ENCODE data around the gene SNAPC3. TPM values are rescaled to one million over a fixed set of nuclear protein-coding genes. Genes with fewer than 3 reads are reported as not detected.
"Not testable (repeated sequence)": the region's sequence is repeated elsewhere in the genome, so short reads cannot be mapped to it uniquely, and the experiment has no call there.

SNAPC3 gene
- total and polyA plus RNA-seq, 2 donors (not counting 3 experiments of a cell fraction or from before 2014, with no cell fraction given), result 15.2 to 32.6 TPM

- no peaks in the 10 kb centered on the region for H3K79me2 ChIP-seq (ENCODE audit: control insufficient read depth, insufficient read depth, low read length)
- H3K9me1 ChIP-seq (replicated peaks; ENCODE audit: control insufficient read depth, extremely low read depth, insufficient read depth, low read length), result no peaks in the 10 kb centered on the region
- H3K4me1 ChIP-seq (ENCODE audit: control insufficient read depth, extremely low read depth, insufficient read depth, low read length), result no peaks in the 10 kb centered on the region
- H3K4me2 ChIP-seq (ENCODE audit: insufficient read depth, low read length), result no peak overlapping the region
- no peak for FAIRE-seq
- no peak overlapping the region for H3K4me3 ChIP-seq (replicated peaks in 1 of 3; ENCODE audit: insufficient read depth in 1 of 3, low read depth in 1 of 3, low read length in 3 of 3)
- H3K27ac ChIP-seq (ENCODE audit: insufficient read depth, low read depth, low read length), result no peak overlapping the region
- H2AFZ ChIP-seq (ENCODE audit: low read depth, low read length), result no peak overlapping the region
- no peaks in the 10 kb centered on the region for H3K36me3 ChIP-seq (ENCODE audit: control insufficient read depth in 2 of 2, extremely low read depth in 1 of 2, insufficient read depth in 2 of 2, low read length in 2 of 2)
- DNase-seq (ENCODE audit: low read depth, low spot score), result no peak
- TF ChIP-seq MAX (IDR thresholded peaks at IDR 0.05; ENCODE audit: insufficient read depth, insufficient read length) (no peak), CTCF (IDR thresholded peaks at IDR 0.05; ENCODE audit: extremely low read depth in 1 of 2, insufficient read depth in 1 of 2, low read depth in 1 of 2, low read length in 2 of 2) (no peak), POLR2AphosphoS5 (IDR thresholded peaks at IDR 0.05; ENCODE audit: insufficient read depth, low read depth, low read length) (no peak), POLR2A (IDR thresholded peaks at IDR 0.05; ENCODE audit: low read depth, low read length) (no peak), EZH2 (IDR thresholded peaks at IDR 0.05; ENCODE audit: borderline replicate concordance, low read depth, low read length, severe bottlenecking) (no peak), FOS (IDR thresholded peaks at IDR 0.05; ENCODE audit: borderline replicate concordance, insufficient read depth, low read length) (no peak), MYC (IDR thresholded peaks at IDR 0.05; ENCODE audit: low read depth, low read length) (no peak), GATA2 (IDR thresholded peaks at IDR 0.05; ENCODE audit: insufficient read depth, insufficient read length, low read depth, low read length) (no peak), JUN (IDR thresholded peaks at IDR 0.05; ENCODE audit: borderline replicate concordance, insufficient read depth, insufficient read length, low read depth) (no peak)
- ChIA-PET CTCF (no interaction called here), POLR2A (no interaction called here)
- no peaks in the 10 kb centered on the region for H4K20me1 ChIP-seq (replicated peaks; ENCODE audit: control insufficient read depth, extremely low read depth, insufficient read depth, low read length)
- intact Hi-C loops (cut with micrococcal nuclease) (no loop called here), dilution Hi-C loops (cut with MboI; ENCODE audit: extremely low pct_ligation_motif_present, low sequenced_read_pairs) (no loop called here)
- no peak overlapping the region for H3K9ac ChIP-seq (replicated peaks; ENCODE audit: extremely low read depth, insufficient read depth, low read length)
- BruUV-seq (replicated peaks), result no TSS peak
- H3K27me3 ChIP-seq (ENCODE audit: control insufficient read depth in 2 of 2, insufficient read depth in 2 of 2, low read length in 2 of 2), result peaks cover 0 to 2% of the 10 kb centered on the region in 2 experiments
- H3K9me3 ChIP-seq (replicated peaks; ENCODE audit: control insufficient read depth, insufficient read depth, low read length), result no peaks in the 10 kb centered on the region
Measured at GRCh38 chr9:15377625-15378540, 44.8 kb upstream of the SNAPC3 start.

GRCh38 chr9:15379317-15379716, 43.4 kb upstream of the SNAPC3 start:
- FAIRE-seq; H3K9me1 ChIP-seq (replicated peaks; ENCODE audit: control insufficient read depth, extremely low read depth, insufficient read depth, low read length); H4K20me1 ChIP-seq (replicated peaks; ENCODE audit: control insufficient read depth, extremely low read depth, insufficient read depth, low read length); CTCF ChIA-PET; H3K27me3 ChIP-seq (ENCODE audit: control insufficient read depth in 2 of 2, insufficient read depth in 2 of 2, low read length in 2 of 2); intact Hi-C loops (cut with micrococcal nuclease); H3K4me2 ChIP-seq (ENCODE audit: insufficient read depth, low read length); H3K27ac ChIP-seq (ENCODE audit: insufficient read depth, low read depth, low read length); DNase-seq (ENCODE audit: low read depth, low spot score); dilution Hi-C loops (cut with MboI; ENCODE audit: extremely low pct_ligation_motif_present, low sequenced_read_pairs); H3K9me3 ChIP-seq (replicated peaks; ENCODE audit: control insufficient read depth, insufficient read depth, low read length); POLR2A ChIA-PET; BruUV-seq (replicated peaks); H3K4me1 ChIP-seq (ENCODE audit: control insufficient read depth, extremely low read depth, insufficient read depth, low read length); H3K79me2 ChIP-seq (ENCODE audit: control insufficient read depth, insufficient read depth, low read length); H3K36me3 ChIP-seq (ENCODE audit: control insufficient read depth in 2 of 2, extremely low read depth in 1 of 2, insufficient read depth in 2 of 2, low read length in 2 of 2); H3K9ac ChIP-seq (replicated peaks; ENCODE audit: extremely low read depth, insufficient read depth, low read length); H3K4me3 ChIP-seq (replicated peaks in 1 of 3; ENCODE audit: insufficient read depth in 1 of 3, low read depth in 1 of 3, low read length in 3 of 3); H2AFZ ChIP-seq (ENCODE audit: low read depth, low read length): not testable (repeated sequence)
